Nephron progenitor cell (in vitro differentiated cells): Measurements from ENCODE around the gene TUBG1.

Experiments
- DNase-seq: peaks from one replicate; pipeline ENCODE4 v3.0.0; 2021
- H3K27ac Mint-ChIP-seq: 2 replicates; pipeline ENCODE4 v1.8.0; 2021; ENCODE audit warnings: mild to moderate bottlenecking, moderate library complexity, mixed read lengths
- H3K27me3 Mint-ChIP-seq: 2 replicates; pipeline ENCODE4 v1.8.0; 2021; ENCODE audit warnings: mild to moderate bottlenecking, low read depth, mixed read lengths; ENCODE audit not compliant: poor library complexity
- H3K36me3 Mint-ChIP-seq: 2 replicates; pipeline ENCODE4 v1.8.0; 2021; ENCODE audit warnings: low read depth, mixed read lengths
- H3K4me1 Mint-ChIP-seq: 2 replicates; pipeline ENCODE4 v1.8.0; 2021; ENCODE audit warnings: mixed read lengths
- H3K4me3 Mint-ChIP-seq: 2 replicates; pipeline ENCODE4 v1.8.0; 2021; ENCODE audit warnings: mild to moderate bottlenecking, moderate library complexity, mixed read lengths
- H3K9me3 Mint-ChIP-seq: 2 replicates; pipeline ENCODE4 v1.8.0; 2021; ENCODE audit warnings: mild to moderate bottlenecking, moderate library complexity, mixed read lengths
- TF ChIP-seq, protein P1 (sequence below): fragments of 200-600 bp; sonication (generic); IDR thresholded peaks from 2 replicates; pipeline ENCODE4 v1.5.0; 2021; ENCODE audit warnings: antibody characterized with exemption

TUBG1 gene

DNA sequence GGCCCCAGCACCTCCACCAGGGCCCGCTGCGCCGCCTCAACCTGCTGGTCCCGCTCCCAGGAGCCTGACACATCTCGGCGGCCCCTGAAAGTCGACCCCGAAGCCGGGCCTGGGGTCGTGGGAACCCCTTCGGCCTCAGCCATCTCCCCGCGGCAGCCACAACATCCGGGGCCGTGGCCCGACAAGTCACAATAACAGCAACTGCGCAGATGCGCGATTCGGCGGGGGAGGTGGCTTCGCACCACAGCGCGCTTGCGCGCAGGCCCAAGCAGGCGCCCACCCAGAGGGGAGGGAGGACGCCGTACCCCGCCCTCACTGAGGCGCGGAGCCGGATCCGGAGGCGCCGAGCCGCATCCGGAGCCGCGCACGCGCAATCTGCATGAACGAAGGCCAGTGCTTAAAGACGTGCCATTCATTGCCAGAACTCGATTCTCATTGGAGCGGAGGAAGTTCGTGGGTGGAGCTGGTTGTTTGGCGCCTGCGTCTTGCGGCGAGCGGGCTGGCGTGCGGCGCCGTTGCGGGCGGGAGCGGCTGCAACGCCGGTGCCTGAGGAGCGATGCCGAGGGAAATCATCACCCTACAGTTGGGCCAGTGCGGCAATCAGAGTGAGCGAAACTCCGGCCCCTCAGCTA lies at the start of gene TUBG1, which contains the start of gene RETREG3:
TUBG1 (plus strand) TSS at position 502 of the 632 bp plus-strand sequence; CDS start at position 557, 55 bp downstream.
RETREG3 (minus strand) TSS at position 193 of the 632 bp plus-strand sequence; CDS start at position 143, 50 bp downstream.
- peaks cover 45% of the 10 kb centered on the region for H3K4me1 Mint-ChIP-seq
- peak within 1 kb of the TSS; percentile 99 for H3K4me3 Mint-ChIP-seq
- peaks cover 2% of the 10 kb centered on the region for H3K27me3 Mint-ChIP-seq
- H3K36me3 Mint-ChIP-seq = peaks cover 25% of the 10 kb centered on the region
- H3K27ac Mint-ChIP-seq = peak within 1 kb of the TSS; percentile 93
- no peaks in the 10 kb centered on the region for H3K9me3 Mint-ChIP-seq
- TF ChIP-seq, protein P1, sequence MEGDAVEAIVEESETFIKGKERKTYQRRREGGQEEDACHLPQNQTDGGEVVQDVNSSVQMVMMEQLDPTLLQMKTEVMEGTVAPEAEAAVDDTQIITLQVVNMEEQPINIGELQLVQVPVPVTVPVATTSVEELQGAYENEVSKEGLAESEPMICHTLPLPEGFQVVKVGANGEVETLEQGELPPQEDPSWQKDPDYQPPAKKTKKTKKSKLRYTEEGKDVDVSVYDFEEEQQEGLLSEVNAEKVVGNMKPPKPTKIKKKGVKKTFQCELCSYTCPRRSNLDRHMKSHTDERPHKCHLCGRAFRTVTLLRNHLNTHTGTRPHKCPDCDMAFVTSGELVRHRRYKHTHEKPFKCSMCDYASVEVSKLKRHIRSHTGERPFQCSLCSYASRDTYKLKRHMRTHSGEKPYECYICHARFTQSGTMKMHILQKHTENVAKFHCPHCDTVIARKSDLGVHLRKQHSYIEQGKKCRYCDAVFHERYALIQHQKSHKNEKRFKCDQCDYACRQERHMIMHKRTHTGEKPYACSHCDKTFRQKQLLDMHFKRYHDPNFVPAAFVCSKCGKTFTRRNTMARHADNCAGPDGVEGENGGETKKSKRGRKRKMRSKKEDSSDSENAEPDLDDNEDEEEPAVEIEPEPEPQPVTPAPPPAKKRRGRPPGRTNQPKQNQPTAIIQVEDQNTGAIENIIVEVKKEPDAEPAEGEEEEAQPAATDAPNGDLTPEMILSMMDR = no peak
- peak; percentile 99 for DNase-seq

DNA sequence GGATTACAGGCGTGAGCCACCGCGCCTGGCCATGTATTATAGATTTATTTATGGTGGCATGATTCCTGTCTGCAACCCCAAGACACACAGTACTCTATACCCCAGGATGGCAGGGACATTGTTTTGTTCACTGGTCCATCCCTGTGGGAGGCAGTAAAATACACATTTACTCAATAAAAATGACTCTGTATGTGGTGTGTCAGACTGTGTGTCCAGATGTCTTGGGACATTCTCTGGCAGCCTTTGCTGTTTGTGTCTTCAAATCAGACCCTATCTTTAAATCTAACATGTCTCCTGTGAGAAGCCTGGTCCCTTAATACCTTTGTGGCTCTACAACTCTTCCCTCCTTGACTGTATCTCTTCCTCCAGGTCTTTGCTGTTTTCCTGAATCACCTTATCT lies 49.2 kb upstream of the TUBG1 start:
- no peaks in the 10 kb centered on the region for H3K27me3 Mint-ChIP-seq
- H3K27ac Mint-ChIP-seq = peak overlapping the region; percentile 40
- H3K36me3 Mint-ChIP-seq = no peaks in the 10 kb centered on the region
- no peak for DNase-seq
- peaks cover 51% of the 10 kb centered on the region for H3K4me1 Mint-ChIP-seq
- TF ChIP-seq, protein P1 = no peak
- H3K4me3 Mint-ChIP-seq = peak overlapping the region; percentile 70
- no peaks in the 10 kb centered on the region for H3K9me3 Mint-ChIP-seq

DNA sequence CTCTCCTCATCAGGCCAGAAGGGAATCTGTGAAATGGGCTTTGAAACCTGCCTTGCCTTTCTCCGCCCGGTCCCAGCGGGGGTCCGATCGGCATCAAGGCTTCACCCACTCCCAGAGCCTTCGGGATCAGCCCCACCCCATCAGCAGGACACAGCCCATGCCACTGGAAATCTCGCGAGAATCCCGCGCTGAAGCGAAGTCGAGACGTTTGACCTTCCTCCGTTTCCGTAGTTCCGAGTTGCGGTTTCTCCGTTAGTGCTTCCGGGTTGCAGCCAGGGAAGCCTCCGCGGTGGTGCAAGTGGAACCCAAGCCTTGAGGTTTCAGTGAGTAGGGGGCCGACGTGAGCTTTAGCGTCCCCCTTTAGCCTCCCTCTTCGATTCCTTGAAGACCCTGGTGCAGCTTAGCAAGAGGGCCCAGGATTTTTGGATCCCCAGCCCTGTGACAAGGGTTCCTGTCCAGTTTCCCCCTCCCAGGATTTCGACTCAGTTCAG lies 47.5 kb upstream of the TUBG1 start, which contains the start of gene COASY:
COASY (plus strand) TSS at position 252 of the 491 bp plus-strand sequence. CDS start 475 bp downstream, outside the sequence.
- H3K4me3 Mint-ChIP-seq = peak within 1 kb of the TSS; percentile 90
- DNase-seq = peak; percentile 85

DNA sequence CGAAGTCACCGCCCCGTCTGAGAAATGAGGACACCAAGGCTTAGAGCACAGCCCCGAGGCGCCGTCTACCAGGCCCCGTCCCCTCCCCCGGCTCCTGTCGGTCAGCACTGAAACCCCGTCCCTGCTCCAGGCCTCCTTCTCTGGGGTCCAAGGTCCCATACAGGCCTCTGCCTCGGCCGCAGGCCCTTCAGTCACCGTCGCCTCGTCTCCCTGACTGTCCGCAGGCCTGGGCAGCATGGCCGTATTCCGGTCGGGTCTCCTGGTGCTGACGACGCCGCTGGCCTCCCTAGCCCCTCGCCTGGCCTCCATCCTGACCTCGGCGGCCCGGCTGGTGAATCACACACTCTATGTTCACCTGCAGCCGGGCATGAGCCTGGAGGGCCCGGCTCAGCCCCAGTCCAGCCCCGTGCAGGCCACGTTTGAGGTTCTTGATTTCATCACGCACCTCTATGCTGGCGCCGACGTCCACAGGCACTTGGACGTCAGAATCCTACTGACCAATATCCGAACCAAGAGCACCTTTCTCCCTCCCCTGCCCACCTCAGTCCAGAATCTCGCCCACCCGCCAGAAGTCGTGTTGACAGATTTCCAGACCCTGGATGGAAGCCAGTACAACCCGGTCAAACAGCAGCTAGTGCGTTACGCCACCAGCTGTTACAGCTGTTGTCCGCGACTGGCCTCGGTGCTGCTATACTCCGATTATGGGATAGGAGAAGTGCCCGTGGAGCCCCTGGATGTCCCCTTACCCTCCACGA lies 46.9 kb upstream of the TUBG1 start:
- H3K36me3 Mint-ChIP-seq = peaks cover under 1% of the 10 kb centered on the region
- DNase-seq = peak; percentile 46
- peak overlapping the region; percentile 85 for H3K27ac Mint-ChIP-seq
- H3K4me3 Mint-ChIP-seq = peak overlapping the region; percentile 90
- TF ChIP-seq, protein P1 = no peak
- peaks cover 36% of the 10 kb centered on the region for H3K4me1 Mint-ChIP-seq
- H3K27me3 Mint-ChIP-seq = no peaks in the 10 kb centered on the region
- no peaks in the 10 kb centered on the region for H3K9me3 Mint-ChIP-seq

More for the DNA sequence above, 47.5 kb upstream of the TUBG1 start, which contains the start of gene COASY:
- peak within 1 kb of the TSS; percentile 85 for H3K27ac Mint-ChIP-seq
- H3K36me3 Mint-ChIP-seq = no peaks in the 10 kb centered on the region
- peaks cover 40% of the 10 kb centered on the region for H3K4me1 Mint-ChIP-seq
- TF ChIP-seq, protein P1 = no peak
- no peaks in the 10 kb centered on the region for H3K27me3 Mint-ChIP-seq
- H3K9me3 Mint-ChIP-seq = no peaks in the 10 kb centered on the region

DNA sequence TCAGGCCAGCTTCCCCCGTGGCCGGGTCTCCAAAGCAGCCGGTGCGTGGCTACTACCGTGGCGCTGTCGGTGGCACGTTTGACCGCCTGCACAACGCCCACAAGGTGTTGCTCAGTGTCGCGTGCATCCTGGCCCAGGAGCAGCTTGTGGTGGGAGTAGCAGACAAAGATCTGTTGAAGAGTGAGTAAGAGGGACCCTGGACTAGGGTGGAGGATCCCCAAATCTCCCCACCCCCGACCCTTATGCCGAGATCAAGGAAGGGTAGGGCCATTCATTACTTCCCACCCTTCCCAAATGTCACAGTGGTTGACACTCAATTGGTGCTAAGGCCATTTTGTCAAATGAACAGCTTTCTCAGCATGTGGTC lies 46.4 kb upstream of the TUBG1 start:
- TF ChIP-seq, protein P1 = no peak
- Mint-ChIP-seq H3K4me3 (peak overlapping the region; percentile 90), H3K4me1 (peaks cover 41% of the 10 kb centered on the region), H3K36me3 (peaks cover 5% of the 10 kb centered on the region), H3K27ac (peak overlapping the region; percentile 85), H3K9me3 (no peaks in the 10 kb centered on the region), H3K27me3 (no peaks in the 10 kb centered on the region)
- DNase-seq = no peak
